Activated CD4-positive, alpha-beta memory T cell treated with anti-CD3 and anti-CD28 coated beads for 36 hours (primary cell): ENCODE data around the gene PDE4D. TPM values are rescaled to one million over a fixed set of nuclear protein-coding genes. Genes with fewer than 3 reads are reported as not detected.

Source experiments
- CTCF ChIA-PET: fragments of 350-600 bp; sonication (Branson Sonifier 250); formaldehyde crosslinking; loops from one replicate; lab custom pipeline; 2021; ENCODE audit warnings: antibody characterized with exemption, inconsistent platforms; lab: Charles Lee
- POLR2A ChIA-PET: fragments of 350-600 bp; sonication (Branson Sonifier 250); formaldehyde crosslinking; loops from one replicate; lab custom pipeline; 2021; ENCODE audit warnings: antibody characterized with exemption; lab: Charles Lee
- DNase-seq: peaks from one replicate; pipeline ENCODE4 v3.0.0-alpha.2; 2020
- H3K27ac Mint-ChIP-seq: one replicate; pipeline ENCODE4 v1.8.0; 2021; ENCODE audit warnings: mixed read lengths
- H3K27me3 Mint-ChIP-seq: one replicate; pipeline ENCODE4 v1.8.0; 2021; ENCODE audit warnings: mixed read lengths
- H3K36me3 Mint-ChIP-seq: one replicate; pipeline ENCODE4 v1.8.0; 2021; ENCODE audit warnings: mixed read lengths
- H3K4me1 Mint-ChIP-seq: one replicate; pipeline ENCODE4 v1.8.0; 2021; ENCODE audit warnings: low read depth, mixed read lengths
- H3K4me3 Mint-ChIP-seq: one replicate; pipeline ENCODE4 v1.8.0; 2021; ENCODE audit warnings: mild to moderate bottlenecking, mixed read lengths
- H3K9me3 Mint-ChIP-seq: one replicate; pipeline ENCODE4 v1.8.0; 2021; ENCODE audit warnings: mixed read lengths
- intact Hi-C: fragments of 100-400 bp; cut with micrococcal nuclease; formaldehyde crosslinking; loops from one replicate; pipeline ENCODE4 v1.15.1; 2023
- total RNA-seq, 2 experiments: library from RNA; stranded (reverse); gene quantifications; one replicate each; pipeline ENCODE4 v1.2.3, GENCODE V29; 2021

PDE4D gene
- total RNA-seq, 2 experiments from 2014 or later, result 49.3 to 50.8 TPM

DNA sequence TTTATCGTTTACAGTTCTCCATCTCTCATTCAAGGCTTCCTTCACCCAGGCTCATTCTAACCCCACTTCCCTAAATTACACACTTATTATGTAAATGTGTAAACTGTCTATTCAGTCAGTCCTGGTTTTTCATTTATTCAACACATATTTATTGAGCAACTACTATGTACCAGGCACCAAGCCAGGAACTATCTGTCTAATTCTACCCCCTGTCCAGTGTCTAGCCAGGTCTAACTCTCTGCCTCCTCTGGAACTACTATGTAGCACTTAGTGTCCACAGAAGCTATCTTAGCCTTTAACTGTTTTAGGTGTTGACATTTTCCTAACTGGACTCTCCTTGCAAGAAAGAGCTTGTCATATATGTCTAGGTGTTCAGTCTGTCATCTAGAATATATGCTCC lies 56.5 kb downstream of the PDE4D start:
- POLR2A ChIA-PET, result no interaction called here

DNA sequence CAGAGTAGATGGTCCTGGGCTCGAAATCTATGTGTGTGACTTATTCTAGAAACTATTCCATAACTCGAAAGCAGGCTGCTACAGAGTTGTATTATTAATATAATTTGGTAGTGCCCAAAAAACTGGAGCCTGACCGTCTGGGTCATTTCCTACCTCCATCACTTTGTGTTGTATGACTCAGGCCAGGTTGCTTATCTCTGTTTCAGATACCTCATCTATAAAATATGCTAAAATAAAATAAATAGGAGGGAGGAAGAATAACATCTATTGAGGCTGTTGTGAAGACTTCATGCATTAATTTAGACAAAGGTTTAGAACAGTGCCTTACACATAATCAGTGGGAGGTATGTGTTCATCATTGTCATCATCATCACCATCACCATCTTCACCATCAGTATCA lies 57.7 kb downstream of the PDE4D start:
- peaks cover 12% of the 10 kb centered on the region for H3K27me3 Mint-ChIP-seq
- no peak overlapping the region for H3K4me3 Mint-ChIP-seq
- CTCF ChIA-PET, result no interaction called here
- no peak for DNase-seq
- H3K9me3 Mint-ChIP-seq, result no peaks in the 10 kb centered on the region
- no peaks in the 10 kb centered on the region for H3K36me3 Mint-ChIP-seq
- intact Hi-C loops, result no loop called here
- POLR2A ChIA-PET, result no interaction called here
- no peak overlapping the region for H3K27ac Mint-ChIP-seq
- no peaks in the 10 kb centered on the region for H3K4me1 Mint-ChIP-seq

More for the DNA sequence above, 56.5 kb downstream of the PDE4D start:
- H3K36me3 Mint-ChIP-seq, result no peaks in the 10 kb centered on the region
- no peaks in the 10 kb centered on the region for H3K9me3 Mint-ChIP-seq
- no peaks in the 10 kb centered on the region for H3K4me1 Mint-ChIP-seq
- H3K27me3 Mint-ChIP-seq, result peaks cover 9% of the 10 kb centered on the region
- H3K27ac Mint-ChIP-seq, result no peak overlapping the region
- CTCF ChIA-PET, result no interaction called here
- no peak for DNase-seq
- intact Hi-C loops, result no loop called here
- H3K4me3 Mint-ChIP-seq, result no peak overlapping the region

GRCh38 chr5:59833448-59833847 lies 60.1 kb downstream of the PDE4D start:
- POLR2A ChIA-PET, result no interaction called here
- Mint-ChIP-seq H3K4me3 (no peak overlapping the region), H3K27ac (no peak overlapping the region), H3K36me3 (no peaks in the 10 kb centered on the region), H3K4me1 (no peaks in the 10 kb centered on the region), H3K27me3 (peaks cover 12% of the 10 kb centered on the region), H3K9me3 (no peaks in the 10 kb centered on the region)
- intact Hi-C loops, result no loop called here
- no peak for DNase-seq
- CTCF ChIA-PET, result no interaction called here

GRCh38 chr5:59832577-59833301 lies 60.8 kb downstream of the PDE4D start:
- Mint-ChIP-seq H3K36me3 (no peaks in the 10 kb centered on the region), H3K27me3 (peaks cover 12% of the 10 kb centered on the region), H3K9me3 (no peaks in the 10 kb centered on the region), H3K4me1 (no peaks in the 10 kb centered on the region), H3K4me3 (no peak overlapping the region), H3K27ac (no peak overlapping the region)
- intact Hi-C loops, result no loop called here
- ChIA-PET CTCF (no interaction called here), POLR2A (no interaction called here)
- DNase-seq, result no peak

DNA sequence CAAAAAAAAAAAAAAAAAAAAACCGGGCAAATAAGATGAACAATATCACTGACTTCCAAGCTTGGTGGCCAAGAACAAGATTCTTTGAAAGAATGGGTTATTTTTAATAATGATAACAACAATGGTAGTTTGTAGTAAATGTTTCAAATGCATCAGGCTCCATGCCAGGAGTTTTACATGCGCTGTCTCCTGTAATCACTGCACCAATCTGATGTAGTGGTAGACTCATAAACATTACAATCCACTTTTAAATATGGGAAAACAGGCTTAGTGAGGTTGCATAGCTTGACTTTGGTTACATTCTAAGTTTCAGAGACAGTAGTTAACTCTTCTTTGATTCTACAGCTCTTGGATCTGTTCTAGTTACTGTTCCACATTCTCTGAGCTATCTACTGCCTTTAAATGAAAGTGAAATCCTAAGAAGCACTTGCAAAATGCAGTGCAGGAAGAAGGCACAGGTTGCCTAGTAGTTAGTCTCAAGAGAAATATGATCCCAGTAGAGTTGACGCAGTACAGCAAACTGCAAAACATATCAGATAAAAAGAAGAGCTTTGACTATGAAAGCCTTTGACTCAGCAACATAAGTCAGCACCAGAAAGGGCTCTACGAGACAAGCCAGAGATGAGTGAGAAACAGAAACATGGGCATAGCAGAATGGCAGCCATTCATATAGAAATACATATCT lies 62.1 kb downstream of the PDE4D start:
- no peak for DNase-seq
- Mint-ChIP-seq H3K9me3 (no peaks in the 10 kb centered on the region), H3K4me1 (no peaks in the 10 kb centered on the region), H3K27me3 (peaks cover 12% of the 10 kb centered on the region), H3K36me3 (no peaks in the 10 kb centered on the region), H3K27ac (no peak overlapping the region), H3K4me3 (no peak overlapping the region)
- CTCF ChIA-PET, result interaction anchor here (2.0 kb wide), 1 partner anchor 21 kb away, joined by 7 read pairs; no protein-coding TSS in a partner anchor
- intact Hi-C loops, result no loop called here
- POLR2A ChIA-PET, result no interaction called here

DNA sequence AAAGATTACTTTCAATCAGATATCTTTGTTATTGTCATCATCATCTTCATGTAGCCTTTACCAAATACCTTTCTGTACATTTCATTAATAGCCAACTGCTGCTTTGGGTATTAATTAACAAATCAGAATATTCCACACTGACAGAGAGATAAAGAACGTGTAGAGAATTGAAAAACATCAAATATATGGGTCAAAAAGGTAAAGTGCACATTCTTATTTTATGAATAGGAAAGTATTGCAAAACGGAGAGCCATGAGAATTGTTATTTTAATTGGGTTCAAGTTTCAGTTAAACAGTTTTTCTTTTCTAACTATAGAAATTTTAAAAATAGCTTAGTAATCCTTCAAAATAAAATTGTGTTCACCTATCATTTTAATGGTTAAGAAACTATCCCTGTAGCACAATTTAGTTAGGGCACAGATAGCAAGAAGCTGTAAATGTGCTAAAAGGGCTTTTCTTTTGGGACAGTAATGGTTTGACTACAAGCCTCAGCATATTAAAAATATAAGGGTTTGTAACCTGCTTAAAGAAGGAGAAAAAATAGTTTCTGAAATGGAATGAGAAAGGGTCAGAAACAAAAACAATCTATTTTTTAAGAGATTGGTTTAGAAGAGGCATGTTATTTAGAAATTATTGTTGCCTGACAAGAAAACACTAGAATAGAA lies 62.9 kb downstream of the PDE4D start:
- CTCF ChIA-PET, result interaction anchor here (2.0 kb wide), 1 partner anchor 20 kb away, joined by 7 read pairs; no protein-coding TSS in a partner anchor
- H3K27me3 Mint-ChIP-seq, result peaks cover 12% of the 10 kb centered on the region
- no peaks in the 10 kb centered on the region for H3K4me1 Mint-ChIP-seq
- H3K9me3 Mint-ChIP-seq, result no peaks in the 10 kb centered on the region
- no peak for DNase-seq
- POLR2A ChIA-PET, result no interaction called here
- H3K27ac Mint-ChIP-seq, result no peak overlapping the region
- H3K36me3 Mint-ChIP-seq, result no peaks in the 10 kb centered on the region
- intact Hi-C loops, result no loop called here
- no peak overlapping the region for H3K4me3 Mint-ChIP-seq

DNA sequence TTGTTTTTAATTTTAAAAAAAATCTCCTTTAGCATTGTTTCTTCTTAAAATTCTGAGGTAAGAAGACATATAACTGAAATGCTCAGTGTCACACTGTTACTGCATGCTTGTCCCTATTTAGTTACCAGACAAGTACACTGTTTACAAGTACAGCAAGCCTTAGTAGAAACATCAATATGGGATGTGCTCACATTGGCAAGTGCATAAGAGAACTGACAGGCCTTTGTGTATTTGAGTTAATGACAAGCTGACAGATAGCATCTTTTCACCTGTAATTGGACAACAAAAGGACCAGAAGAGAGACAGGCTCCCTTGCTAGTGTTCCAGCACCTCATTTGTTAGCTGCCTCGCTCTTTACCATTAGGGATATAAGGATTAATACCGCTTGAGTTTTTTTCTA lies 63.6 kb downstream of the PDE4D start:
- Mint-ChIP-seq H3K4me3 (no peak overlapping the region), H3K4me1 (no peaks in the 10 kb centered on the region), H3K36me3 (no peaks in the 10 kb centered on the region), H3K27me3 (peaks cover 12% of the 10 kb centered on the region), H3K27ac (no peak overlapping the region), H3K9me3 (no peaks in the 10 kb centered on the region)
- CTCF ChIA-PET, result interaction anchor here (2.0 kb wide), 1 partner anchor 19 kb away, joined by 7 read pairs; no protein-coding TSS in a partner anchor
- POLR2A ChIA-PET, result no interaction called here
- intact Hi-C loops, result no loop called here
- DNase-seq, result no peak

DNA sequence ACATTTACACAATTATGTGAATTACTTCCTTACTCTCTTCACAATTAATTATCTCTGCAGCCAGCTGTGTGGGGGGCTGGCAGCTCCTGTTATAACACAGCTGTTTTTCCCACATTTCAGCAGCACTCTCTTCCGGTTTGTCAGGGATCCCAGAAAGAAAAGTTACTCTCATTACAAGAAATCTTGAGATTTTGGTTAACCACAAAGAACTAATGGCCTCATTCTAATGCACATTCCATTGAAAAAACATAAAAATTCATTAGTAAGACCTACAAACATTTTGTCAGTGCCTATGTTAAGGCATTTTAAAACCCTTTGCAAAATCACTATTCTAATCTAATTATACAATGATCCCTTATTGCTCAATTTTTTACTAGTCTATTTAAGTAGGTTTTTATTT lies 64.1 kb downstream of the PDE4D start:
- intact Hi-C loops, result no loop called here
- H3K27me3 Mint-ChIP-seq, result peaks cover 12% of the 10 kb centered on the region
- ChIA-PET CTCF (interaction anchor here (1.0 kb wide), 1 partner anchor 13 kb away, joined by 3 read pairs; no protein-coding TSS in a partner anchor), POLR2A (no interaction called here)
- no peaks in the 10 kb centered on the region for H3K4me1 Mint-ChIP-seq
- no peak overlapping the region for H3K4me3 Mint-ChIP-seq
- H3K36me3 Mint-ChIP-seq, result no peaks in the 10 kb centered on the region
- no peak overlapping the region for H3K27ac Mint-ChIP-seq
- no peak for DNase-seq
- H3K9me3 Mint-ChIP-seq, result no peaks in the 10 kb centered on the region

DNA sequence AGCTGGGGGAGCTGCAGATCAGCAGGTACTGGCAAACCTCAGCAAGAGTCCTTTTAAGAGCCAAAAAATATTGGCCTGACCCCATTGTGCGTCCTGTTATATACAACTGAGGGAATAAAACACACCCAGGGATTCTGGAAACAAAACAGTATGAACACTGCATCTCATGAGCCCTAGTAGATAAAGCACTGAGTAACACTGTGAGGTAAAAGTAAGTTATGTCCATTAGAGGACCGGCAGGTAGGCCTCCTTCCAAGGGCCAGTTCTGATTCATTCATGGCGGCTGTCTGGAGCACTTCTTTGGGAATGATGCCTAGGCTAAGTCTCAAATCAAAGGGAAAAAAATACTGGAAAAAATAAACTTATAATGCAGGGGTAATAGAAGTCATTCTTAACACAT lies 64.9 kb downstream of the PDE4D start:
- Mint-ChIP-seq H3K4me3 (no peak overlapping the region), H3K4me1 (no peaks in the 10 kb centered on the region), H3K27ac (no peak overlapping the region), H3K9me3 (no peaks in the 10 kb centered on the region), H3K27me3 (peaks cover 12% of the 10 kb centered on the region), H3K36me3 (no peaks in the 10 kb centered on the region)
- ChIA-PET POLR2A (no interaction called here), CTCF (interaction anchor here (1.0 kb wide), 1 partner anchor 13 kb away, joined by 3 read pairs; no protein-coding TSS in a partner anchor)
- no peak for DNase-seq
- intact Hi-C loops, result no loop called here

- ChIA-PET POLR2A (no interaction called here), CTCF (interaction anchor here (2.8 kb wide), 1 partner anchor 16 kb away, joined by 9 read pairs; no protein-coding TSS in a partner anchor)
- Mint-ChIP-seq H3K36me3 (no peaks in the 10 kb centered on the region), H3K9me3 (no peaks in the 10 kb centered on the region), H3K4me3 (no peak overlapping the region), H3K27ac (no peak overlapping the region), H3K27me3 (peaks cover 7% of the 10 kb centered on the region), H3K4me1 (no peaks in the 10 kb centered on the region)
- intact Hi-C loops, result no loop called here
- no peak for DNase-seq
These were observed 66.5 kb downstream of the PDE4D start for GRCh38 chr5:59826996-59827395.

DNA sequence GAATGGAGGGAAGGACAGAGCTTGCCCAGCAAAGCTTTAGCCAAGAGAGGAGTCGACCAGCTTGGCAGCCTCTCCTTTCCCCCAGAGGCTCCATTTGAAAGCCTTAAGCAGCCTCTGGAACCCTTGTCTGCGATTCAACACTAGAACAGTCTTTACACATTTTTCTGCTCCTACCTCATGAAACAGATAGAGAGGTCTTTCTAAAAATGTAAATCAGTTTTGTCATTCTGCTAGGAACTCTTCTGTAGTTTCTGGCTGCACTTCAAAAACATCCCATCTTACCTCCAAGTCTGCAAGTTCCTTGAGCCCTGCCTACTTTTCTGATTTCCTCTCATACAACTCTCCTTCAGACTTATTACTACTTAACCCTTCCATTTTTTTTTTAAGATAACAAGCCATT lies 70.1 kb downstream of the PDE4D start:
- peaks cover 7% of the 10 kb centered on the region for H3K27me3 Mint-ChIP-seq
- intact Hi-C loops, result no loop called here
- POLR2A ChIA-PET, result no interaction called here
- H3K27ac Mint-ChIP-seq, result no peak overlapping the region
- no peak overlapping the region for H3K4me3 Mint-ChIP-seq
- no peaks in the 10 kb centered on the region for H3K9me3 Mint-ChIP-seq
- H3K4me1 Mint-ChIP-seq, result no peaks in the 10 kb centered on the region
- no peaks in the 10 kb centered on the region for H3K36me3 Mint-ChIP-seq
- CTCF ChIA-PET, result interaction anchor here (1.1 to 1.7 kb wide), 2 partner anchors 9 to 13 kb away, joined by 4 to 8 read pairs; no protein-coding TSS in a partner anchor
- DNase-seq, result no peak

- Mint-ChIP-seq H3K4me3 (no peak overlapping the region), H3K4me1 (no peaks in the 10 kb centered on the region), H3K27ac (no peak overlapping the region), H3K9me3 (no peaks in the 10 kb centered on the region), H3K27me3 (peaks cover 7% of the 10 kb centered on the region), H3K36me3 (no peaks in the 10 kb centered on the region)
- DNase-seq, result no peak
- intact Hi-C loops, result no loop called here
- CTCF ChIA-PET, result no interaction called here
- POLR2A ChIA-PET, result no interaction called here
These were observed 73.7 kb downstream of the PDE4D start for GRCh38 chr5:59819806-59820205.
